Amniotic epithelial cell (primary cell): ENCODE data around the gene SLC25A41.
"Not testable (repeated sequence)": the region's sequence is repeated elsewhere in the genome, so short reads cannot be mapped to it uniquely, and the experiment has no call there.

ENCODE experiments used
- DNase-seq: peaks from one replicate; pipeline ENCODE4 v3.0.0-alpha.2; 2010; ENCODE audit warnings: low read depth

Gene SLC25A41

DNA sequence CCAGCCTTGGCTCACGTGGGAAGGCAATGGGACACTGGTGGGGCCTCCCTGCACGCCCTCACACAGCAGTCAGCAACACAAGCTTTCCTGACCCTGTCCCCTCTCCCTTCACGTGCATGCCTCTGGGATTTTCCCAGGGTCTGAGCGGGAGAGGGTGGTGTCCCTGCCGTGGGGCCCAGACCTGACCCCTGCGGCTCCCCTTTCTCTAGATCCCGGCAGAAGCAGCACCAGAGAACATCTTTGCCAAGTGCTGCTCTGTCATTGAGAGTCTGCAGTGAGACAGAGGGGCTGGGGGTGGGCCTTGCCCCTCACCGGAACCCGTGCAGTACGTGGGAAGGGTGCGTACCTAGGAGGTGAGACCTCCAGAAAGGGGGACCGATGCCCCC is 21.5 kb downstream of the SLC25A41 start:
- no peak for DNase-seq

DNA sequence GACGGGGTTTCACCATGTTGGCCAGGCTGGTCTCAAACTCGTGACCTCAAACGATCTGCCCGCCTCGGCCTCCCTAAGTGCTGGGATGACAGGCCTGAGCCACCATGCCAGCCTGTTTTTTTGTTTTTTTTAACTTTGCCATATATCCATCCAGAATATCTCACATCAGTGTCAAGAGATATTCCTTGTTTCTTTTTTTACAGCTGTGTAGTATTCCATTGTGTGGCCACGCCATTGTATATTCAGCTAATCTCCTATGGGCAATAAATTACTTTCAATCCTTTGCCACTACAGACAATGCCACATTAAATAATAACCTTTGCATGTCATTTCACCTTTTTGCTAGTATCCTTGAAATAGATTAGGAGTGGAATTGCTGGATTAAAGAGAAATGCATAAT is 24.2 kb downstream of the SLC25A41 start:
- no peak for DNase-seq

DNA sequence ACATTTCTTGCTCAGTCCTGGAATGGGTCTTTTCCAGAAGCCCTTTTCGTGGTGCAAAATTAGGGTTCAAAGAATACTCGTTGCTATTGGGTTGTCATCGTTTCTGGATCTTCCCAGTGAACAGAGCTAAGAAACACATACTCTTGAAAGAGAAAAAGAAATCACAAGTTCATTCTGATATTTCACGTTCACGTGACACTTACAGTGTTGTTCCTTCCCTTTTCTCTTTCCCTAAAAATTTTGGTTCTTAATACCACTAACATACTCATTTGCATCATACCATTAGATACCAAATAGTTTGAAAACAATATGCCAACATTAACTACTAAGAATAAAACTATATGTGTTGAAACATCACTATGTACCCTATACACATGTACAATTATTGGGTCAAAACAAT is 27.2 kb downstream of the SLC25A41 start:
- DNase-seq = no peak

DNA sequence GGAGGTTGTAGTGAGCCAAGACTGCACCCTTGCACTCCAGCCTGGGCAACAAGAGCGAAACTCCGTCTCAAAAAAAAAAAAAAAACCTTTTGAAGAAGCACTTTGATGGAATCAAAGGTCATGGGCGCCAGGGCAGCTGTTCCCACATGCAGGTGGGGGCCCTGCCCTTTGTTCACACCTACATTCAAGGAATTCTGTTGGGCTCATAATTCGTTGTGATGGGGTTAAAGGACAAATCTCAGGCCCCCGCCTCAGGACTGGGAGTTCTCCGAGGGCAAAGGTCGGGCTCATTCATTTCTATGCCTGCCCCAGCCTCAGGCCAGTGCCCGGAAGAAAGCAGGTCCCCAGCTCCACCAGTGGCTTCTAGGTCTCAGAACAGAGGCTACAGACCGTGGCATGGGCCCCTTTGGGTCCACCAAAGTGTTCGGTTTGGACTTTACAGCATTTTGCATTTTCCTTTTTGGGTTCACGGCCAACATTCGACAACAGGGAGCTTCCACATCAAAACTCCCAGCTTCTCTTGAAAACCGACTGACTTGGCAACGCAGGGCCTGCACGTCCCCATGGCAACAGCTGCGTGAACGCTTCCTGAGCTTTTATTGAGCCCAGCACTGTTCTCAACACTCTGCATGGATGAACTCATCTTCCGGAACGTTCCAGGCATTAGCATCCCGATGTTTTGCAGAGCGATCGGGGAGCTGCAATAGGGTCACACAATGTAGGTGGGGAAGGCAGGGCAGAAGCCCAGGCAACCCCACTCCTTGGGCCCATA is 30.5 kb downstream of the SLC25A41 start:
- peak; percentile 77 for DNase-seq

DNA sequence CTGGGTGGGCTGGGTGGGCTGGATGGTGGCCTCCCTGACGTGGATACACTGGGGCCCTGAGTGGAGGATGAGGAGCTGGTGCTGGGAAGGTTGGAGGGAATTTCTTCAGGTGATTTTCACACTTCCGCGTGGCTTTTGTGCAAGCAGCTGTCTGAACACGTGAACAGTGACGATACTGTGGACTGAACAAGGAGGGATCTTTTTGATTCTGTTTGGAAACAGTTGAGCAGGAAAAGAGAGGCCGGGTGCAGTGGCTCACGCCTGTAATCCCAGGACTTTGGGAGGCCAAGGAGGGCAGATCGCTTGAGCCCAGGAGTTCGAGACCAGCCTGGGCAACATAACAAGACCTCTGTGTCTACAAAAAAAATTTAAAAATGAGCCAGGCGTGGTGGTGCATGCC is 31.5 kb downstream of the SLC25A41 start:
- no peak for DNase-seq

DNA sequence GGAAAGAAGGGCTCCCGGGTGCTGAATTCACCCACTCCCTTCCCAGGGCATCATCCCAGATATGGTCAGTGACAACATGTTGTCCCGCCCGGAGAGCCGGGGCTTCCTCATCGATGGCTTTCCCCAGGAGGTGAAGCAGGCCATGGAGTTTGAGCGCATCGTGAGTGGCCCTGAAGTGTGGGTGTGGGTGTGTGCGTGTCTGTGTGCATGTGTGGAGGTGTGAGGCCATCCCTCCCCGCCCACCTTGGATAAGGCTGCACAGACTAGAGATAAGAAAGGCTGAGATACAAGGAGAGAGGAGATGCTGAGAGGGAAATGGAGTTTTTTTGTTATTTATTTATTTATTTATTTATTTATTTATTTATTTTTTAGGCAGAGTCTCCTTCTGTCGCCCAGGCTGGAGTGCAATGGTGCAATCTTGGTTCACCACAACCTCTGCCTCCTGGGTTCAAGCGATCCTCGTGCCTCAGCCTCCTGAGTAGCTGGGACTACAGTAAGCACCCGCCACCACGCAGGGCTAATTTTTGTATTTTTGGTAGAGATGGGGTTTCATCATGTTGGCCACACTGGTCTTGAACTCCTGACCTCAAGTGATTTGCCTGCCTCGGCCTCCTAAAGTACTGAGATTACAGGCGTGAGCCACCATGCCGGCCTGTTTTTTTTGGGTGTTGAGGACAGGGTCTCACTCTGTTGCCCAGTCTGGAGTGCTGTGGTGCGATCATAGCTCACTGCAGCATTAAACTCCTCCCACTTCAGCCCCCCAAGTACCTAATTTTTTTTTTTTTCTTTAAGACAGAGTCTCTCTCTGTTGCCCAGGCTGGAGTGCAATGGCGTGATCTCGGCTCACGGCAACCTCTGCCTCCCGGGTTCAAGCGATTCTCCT is 33.3 kb downstream of the SLC25A41 start:
- not testable (repeated sequence) for DNase-seq

DNA sequence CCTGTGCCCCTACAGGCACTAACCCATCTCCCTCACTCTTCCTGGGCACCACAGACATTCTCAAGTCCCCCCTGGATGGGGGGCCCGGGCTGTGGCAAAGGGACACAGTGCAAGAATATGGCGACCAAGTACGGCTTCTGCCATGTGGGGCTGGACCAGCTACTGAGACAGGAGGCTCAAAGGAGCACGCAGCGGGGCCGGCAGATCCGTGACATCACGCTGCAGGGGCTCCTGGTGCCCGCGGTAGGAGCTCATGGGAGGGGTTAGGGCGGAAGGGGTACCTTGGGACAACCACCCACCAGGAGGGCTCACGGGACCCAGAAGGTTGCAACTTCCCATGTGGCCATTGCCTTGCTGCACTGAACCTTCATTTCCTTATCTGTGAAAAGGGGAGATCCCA is 37.3 kb downstream of the SLC25A41 start:
- no peak for DNase-seq

DNA sequence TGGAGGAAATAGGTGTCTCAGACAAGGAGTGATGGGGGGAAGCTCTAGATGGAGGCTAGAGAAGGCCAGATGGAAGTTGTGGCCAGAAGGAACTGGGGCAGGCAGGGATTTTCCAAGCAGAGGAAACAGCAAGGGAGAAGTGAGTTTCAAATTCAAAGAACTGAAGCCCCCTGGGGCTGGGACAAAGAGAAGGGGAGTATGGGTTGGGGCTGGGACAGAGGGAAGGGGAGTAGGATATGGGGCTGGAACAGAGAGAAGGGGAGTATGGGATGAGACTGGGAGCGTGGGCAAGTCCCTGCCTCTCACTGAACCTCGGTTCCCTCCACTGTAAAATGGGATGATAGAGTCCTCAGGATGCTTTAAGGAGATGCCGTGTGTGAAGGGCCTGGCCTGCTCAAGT is 38.7 kb downstream of the SLC25A41 start:
- DNase-seq = no peak

DNA sequence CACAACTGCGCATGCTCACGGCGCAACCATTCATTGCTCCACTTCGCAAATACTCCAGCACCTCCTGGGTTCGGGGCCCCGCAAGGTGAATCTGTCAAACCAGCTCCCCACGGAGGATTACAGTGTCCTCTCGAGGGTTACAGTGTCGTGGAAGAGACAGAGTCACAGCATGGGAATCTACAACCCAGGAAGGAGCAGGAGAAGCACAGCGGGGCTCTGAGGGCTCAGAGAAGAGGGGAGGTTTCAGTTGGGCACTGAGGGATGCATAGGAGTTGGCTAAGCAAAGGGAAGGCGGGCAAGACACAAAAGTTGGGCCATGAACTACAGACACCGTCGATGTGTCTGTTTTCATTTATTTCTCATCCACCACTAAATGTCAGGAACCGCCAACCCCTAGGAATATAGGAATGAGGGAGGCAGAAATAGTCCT is 39.6 kb downstream of the SLC25A41 start:
- no peak for DNase-seq

DNA sequence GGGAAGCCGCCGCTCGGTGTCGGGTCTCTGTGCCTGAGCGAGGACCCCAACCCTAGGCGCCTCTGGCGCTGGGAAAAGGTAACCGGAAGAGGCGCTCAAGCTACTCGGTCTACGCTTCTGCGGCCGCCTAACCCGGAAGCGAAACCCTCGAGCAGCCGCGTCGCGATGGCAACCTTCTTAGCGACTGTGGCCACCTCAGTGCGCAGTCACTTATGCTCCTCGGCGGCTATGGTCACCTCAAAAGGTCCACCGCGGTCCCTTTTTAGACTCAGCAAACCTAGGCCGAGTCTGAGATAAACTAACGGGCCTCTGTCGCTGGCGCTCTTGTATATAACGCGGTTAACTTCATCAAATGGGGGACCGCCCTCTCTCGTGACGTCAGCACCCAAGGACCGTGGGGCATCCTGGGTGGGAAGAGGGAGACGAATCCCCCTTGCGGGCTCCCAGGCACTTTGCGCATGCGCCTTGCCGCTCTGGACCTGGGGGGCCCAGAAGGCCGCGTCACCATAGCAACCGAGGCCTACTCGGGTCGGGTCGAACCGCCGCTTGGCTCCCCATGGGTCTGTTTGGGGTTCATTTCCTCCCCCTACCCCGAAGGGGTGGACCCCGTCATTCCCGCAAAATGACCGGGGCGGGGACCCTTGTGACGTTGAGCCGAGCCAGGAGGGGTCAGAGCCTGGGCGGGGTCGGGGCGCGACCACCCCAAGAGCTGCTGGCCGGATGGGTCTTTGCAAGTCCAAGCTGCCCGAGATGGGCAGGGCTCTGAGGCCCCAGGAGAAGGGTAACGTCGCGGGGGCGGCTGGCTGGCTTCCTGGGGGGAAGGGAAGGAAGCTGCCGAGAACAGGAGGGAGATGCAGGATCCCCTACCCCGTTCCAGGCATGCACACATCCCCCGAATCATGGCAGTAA is 40.2 kb downstream of the SLC25A41 start, which contains the start of gene GTF2F1:
Gene GTF2F1 (minus strand): TSS at position 91 of the 909 bp plus-strand sequence. CDS start 169 bp downstream, outside the sequence.
- peak; percentile 93 for DNase-seq

DNA sequence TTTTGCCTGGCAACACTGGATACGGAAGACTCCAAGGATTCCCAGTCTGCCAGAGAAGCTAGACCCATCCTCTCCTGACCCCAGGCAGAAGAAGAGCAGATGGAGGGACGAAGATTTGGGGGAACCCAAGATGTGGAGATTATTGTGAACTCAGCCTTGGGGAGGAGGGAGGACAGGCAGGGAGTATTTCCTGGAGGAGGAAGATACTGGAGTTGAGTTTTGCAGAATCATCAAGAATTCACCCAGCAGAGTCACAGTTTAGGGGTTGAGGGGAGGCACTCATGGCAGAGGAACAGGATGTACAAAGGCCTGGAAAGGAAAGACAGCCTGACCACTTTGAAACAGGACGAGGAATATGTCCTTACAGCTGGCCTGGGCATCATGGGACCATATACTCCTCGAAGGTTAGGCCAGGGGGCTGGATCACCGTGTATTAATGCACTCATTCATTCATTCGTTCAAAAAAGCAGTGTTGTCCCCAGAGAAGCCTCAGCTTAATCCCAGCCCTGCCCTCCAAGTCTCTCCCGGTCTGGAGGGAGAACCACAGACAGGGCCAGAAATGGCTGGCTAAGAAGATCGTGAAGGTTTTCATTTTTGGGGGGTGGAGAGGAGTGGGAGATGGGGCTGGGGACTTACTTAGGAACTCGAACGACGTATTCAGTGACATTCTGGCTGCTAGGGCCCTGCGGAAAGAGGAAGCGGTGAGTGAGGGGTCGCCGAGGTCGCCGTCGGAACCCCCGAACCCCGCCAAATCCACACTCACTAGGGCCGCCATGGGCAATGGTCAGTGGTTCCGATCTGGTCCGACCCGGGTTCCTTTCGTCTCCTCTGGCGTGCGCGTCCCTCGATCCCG is 41.1 kb downstream of the SLC25A41 start:
- no peak for DNase-seq

DNA sequence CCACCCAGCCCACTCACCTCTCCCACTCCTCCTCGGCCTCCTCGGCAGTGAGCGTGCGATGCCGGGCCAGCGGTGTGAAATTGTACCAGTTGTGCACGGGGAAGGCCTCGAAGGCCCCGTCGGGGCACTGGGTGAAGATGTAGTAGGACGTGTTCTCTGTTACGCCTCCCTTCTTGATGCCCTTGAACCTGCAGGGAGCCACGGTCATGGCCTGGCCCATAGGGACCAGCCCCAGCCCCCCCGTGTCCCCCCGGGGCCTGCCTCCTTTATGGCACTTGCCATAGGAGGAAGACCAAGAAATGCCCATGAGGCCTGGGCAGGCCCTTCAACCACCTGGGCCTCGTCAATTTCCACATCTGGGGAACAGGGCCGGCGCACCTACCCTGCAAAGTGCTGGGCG is 46.2 kb downstream of the SLC25A41 start:
- no peak for DNase-seq

DNA sequence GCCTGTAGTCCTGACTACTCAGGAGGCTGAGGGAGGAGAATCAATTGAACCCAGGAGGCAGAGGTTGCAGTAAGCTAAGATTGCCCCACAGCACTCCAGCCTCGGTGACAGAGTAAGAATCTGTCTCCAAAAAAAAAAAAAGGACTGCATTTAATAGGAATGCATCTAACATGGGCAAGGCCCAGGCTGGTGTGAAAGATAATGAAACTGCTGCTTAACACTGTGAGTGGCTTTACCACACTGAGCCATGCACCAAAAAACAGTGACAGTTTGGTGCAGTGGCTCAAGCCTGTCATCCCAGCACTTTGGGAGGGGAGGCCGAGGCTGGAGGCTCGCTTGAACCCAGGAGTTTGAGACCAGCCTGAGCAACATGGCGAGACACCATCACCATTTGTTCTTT is 49.2 kb downstream of the SLC25A41 start:
- DNase-seq = no peak

DNA sequence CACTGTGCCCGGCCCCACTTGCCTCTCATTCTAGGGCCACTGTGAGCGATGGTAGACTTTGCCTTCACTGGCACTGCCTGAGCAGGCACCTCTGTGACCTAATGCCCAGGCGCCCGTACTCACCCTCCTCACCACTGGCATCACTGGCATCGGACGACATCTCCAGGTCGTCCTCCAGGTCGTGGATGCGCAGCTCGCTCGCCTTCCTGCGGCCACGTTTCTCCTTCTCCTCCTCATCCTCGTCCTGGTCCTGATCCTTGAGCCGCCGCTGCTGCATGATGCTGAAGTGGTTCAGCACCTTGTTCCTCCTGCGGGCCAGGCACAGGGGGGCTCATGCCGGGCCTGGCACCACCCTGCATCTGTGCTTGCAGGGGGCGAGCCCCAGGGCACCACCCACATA is 50.4 kb downstream of the SLC25A41 start:
- DNase-seq = no peak

DNA sequence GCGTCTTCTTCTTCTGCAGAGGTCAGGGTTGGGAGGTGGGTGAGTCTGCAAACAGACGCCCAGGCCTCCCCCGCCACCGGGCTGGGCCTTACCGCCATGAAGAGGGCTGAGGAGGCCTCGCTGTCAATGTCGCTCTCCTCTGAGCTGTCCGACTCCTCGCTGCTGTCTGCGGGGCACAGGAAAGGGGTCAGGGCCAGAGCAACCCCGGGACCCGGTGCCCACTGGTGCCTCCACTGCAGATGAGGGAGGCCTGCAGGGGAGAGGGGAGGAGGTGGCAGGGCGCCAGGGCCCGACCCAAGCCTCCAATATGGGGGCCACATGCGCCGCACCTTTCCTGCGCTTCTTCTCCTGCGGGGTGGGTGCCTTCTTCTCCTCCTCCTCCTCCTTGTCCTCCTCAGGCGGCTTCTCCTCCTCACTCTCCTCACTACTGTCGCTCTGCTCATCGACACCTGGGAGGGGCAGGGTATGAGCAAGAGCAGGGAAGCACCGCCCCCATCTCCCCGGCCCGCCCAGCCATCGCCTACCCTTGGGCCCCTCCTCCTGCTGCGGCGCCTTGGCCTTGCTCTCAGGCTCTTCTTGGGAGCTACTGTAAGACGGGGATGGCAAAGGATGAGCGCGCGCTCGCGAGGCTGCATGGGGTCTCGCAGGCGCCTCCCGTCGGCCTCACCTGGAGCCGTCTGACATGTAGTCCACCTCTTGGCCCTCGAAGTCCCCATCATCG is 52.4 kb downstream of the SLC25A41 start:
- no peak for DNase-seq

DNA sequence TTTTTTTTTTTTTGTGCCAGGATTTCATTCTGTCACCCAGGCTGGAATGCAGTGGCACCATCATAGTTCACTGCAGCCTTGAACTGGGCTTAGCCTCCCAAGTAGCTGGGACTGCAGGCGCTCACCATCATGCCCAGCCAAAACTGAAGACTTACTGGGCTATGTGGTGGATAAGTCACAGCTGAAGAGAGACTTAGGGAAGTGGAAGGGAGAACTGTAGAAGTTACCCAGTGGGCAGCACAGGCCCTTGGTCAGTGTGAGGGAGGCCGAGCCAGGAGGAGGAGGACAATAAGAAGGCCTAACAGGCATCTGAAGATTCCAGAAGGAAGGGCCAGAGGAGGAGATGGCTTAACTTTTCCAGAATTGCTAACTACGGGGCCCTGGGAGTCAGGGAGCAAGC is 53.8 kb downstream of the SLC25A41 start:
- DNase-seq = no peak

DNA sequence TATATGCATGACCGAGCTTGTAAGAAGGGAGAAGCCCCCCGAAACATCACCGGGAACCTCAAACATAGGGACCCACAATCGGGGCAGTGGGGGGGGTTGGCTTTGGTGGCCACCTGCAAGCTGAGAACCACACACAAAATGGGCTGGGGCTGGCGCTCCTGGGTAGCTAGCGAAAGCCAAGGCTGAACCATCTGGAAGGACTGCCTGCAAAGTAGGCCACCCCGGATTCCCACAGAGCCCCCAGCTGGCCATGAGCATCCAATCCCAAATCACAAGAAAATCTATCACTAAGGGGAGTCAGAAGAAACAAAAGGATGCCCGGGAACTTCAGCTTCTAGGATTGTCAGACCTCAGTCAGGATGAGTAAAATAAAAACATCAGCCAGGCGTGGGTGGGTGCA is 55.1 kb downstream of the SLC25A41 start:
- DNase-seq = no peak

DNA sequence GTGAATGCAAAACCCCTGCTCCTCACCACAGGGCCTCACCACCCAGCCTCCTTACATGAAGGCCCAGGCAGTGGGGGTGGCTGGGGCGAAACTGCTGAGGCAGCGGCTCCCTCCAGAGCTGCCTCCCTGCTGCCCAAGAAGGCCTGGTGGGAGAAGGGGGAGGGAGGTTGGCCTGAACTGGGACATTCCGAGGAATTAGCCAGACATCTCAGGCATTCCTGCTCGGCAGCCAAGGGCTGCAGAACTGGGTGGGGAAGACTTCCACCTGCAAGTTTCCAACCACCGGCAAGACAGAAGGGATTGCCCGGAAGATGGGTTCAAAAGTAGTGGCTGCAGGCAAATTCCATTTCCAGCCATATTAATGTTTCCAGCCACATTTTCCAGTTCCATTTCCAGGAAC is 55.5 kb downstream of the SLC25A41 start:
- peak; percentile 89 for DNase-seq

DNA sequence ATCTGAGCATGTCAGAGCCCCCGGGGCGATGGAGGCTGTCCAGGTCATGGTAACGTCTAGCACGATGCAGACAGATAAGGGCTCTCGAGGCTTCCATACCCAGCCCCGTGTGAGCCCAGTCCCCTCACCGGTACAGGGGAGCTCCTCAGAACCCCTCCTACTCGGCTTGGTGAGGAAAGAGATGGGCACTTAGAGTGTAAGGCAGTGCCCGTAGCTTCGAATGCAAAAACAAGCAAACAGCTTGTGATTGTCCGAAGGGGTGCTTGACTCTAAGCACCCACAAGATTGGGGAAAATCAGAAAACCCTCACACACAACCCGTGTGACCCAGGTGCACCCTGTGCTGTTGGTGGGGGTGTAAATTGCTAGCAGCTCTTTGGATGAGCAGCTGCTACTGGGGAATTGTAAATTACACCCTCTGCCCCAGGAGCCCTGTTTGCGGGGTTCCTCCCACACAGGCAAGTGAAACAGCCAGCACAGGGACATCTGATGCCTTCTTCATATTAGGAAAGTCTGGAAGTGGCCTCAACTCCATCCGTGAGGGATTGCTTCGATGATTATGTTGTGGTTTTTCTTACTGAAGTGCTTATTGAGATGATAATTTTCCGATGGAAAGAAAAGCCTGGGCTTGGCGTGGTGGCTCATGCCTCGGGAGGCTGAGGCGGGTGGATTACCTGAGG is 56.9 kb downstream of the SLC25A41 start:
- peak; percentile 27 for DNase-seq
